Measurements from ENCODE around the gene IER3. TPM values are rescaled to one million over a fixed set of nuclear protein-coding genes. Genes with fewer than 3 reads are reported as not detected.

The IER3 gene
- total and polyA plus RNA-seq, 2 of the 13 experiments (the other 11 are each of a cell fraction or from before 2014, with no cell fraction given), result 51.1 to 131 TPM

GRCh38 chr6:30759575-30760239 lies 15.4 kb upstream of the IER3 start (continued):
- TF ChIP-seq KIAA2018 (CRISPR knock-in tag; IDR thresholded peaks at IDR 0.05; ENCODE audit: borderline replicate concordance) (no peak), GMEB1 (CRISPR knock-in tag; IDR thresholded peaks at IDR 0.05; ENCODE audit: borderline replicate concordance) (no peak; the same call in 1 of the 2 replicates), ZNF510 (CRISPR knock-in tag; IDR thresholded peaks at IDR 0.05; ENCODE audit: low read depth) (no peak), PCBP2 (optimal IDR thresholded peaks at IDR 0.05; ENCODE audit: low read depth, low read length, poor library complexity, severe bottlenecking) (no peak), MTERF4 (CRISPR knock-in tag; IDR thresholded peaks at IDR 0.05) (no peak), ZBTB37 (CRISPR knock-in tag; IDR thresholded peaks at IDR 0.05) (no peak), KDM5A (IDR thresholded peaks at IDR 0.05; ENCODE audit: borderline replicate concordance, low read length) (0 out of 2 replicates have a peak, but pooled peaks have one; percentile 33), ZNF513 (CRISPR knock-in tag; conservative IDR thresholded peaks at IDR 0.05) (no peak), ZXDC (CRISPR knock-in tag; IDR thresholded peaks at IDR 0.05) (no peak), TBX2 (CRISPR knock-in tag; IDR thresholded peaks at IDR 0.05; ENCODE audit: borderline replicate concordance) (peak; percentile 48)
